Heart left ventricle (tissue), 13 donors: ENCODE measurements around the gene POLR3A.

ENCODE experiments used
- CTCF ChIP-seq, 12 donors: fragments of 200-600 bp; sonication (generic) in 4 of 12; IDR thresholded peaks; one replicate each; pipeline versions ENCODE4 v1.5.0 to v1.8.0; 2018 to 2022; ENCODE audit warnings: antibody characterized with exemption in 12 of 12, mild to moderate bottlenecking in 5 of 12
- POLR2A ChIP-seq, 2 donors: fragments of 450-650 bp; IDR thresholded peaks; one replicate each; pipeline ENCODE4 v1.6.1; 2017; ENCODE audit warnings: antibody characterized with exemption in 2 of 2, mild to moderate bottlenecking in 2 of 2, moderate library complexity in 2 of 2
- donor health status: ischemic (EF 13 %, LVEDD 7.1; RV severe dilation, severe dysfunction).
- donor health status: DM: no; HTN: yes; CAD: no.
- donor health status: DM: no; HTN: no; CAD: no.
- donor health status: ischemic (EF 25% LVEDD 6.9; RV normal size, moderate dysfunction).
- donor health status: ischemic (EF 25% LVEDD 5.7; RV mildly dilated, moderate dysfunction).
- donor health status: ischemic (EF 35%, LVEDD 5.7; RV mildly dilated, moderate dysfunction).
- donor health status: nonischemic (EF 11% LVEDD 7.7; RV severe dilation, severe dysfunction).
- donor health status: DM: yes; HTN: yes; CAD: no.
- donor health status: PGD.
- donor health status: ischemic (EF 29% LVEDD 5.4; RV normal size, mild dysfunction).
- donor health status: nonischemic (EF 23%, LVEDD 6.1; RV moderate dilation, normal function).

GRCh38 chr10:78065611-78066010, 36.3 kb upstream of the POLR3A start:
- TF ChIP-seq CTCF (IDR thresholded peaks at IDR 0.05) (no peak), POLR2A (IDR thresholded peaks at IDR 0.05) (no peak)
